Inflammatory macrophage (primary cell): ENCODE results near the gene MCTP2.
"Not testable (repeated sequence)": the region's sequence is repeated elsewhere in the genome, so short reads cannot be mapped to it uniquely, and the experiment has no call there.

Experiments used
- DNase-seq, 2 donors: peaks; one replicate each; pipeline ENCODE4 v3.0.0-alpha.2; 2020 to 2022

The MCTP2 gene

DNA sequence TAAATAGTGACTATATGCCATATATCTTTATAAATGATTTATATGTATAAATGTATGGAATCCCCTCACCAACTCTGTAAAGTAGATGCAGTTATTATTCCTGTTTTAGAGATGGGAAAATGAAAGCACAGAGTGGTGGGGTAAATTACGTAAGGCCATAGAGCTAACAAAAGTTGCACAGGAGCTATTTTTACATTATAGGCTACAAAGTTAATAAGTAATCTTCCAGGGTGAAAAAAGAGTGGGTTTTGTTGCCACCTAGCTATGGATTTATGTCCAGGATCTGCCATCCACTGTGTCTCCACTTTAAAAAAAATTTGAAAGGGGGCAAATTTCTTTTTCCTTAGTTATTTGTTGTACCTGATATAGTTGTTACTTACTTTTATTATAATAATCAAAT lies 235.7 kb downstream of the MCTP2 start:
- peak in 1 of 2 donors; percentile 2 for DNase-seq

- DNase-seq = no peak
Measured at GRCh38 chr15:94470492-94470891, 239.1 kb downstream of the MCTP2 start.

DNA sequence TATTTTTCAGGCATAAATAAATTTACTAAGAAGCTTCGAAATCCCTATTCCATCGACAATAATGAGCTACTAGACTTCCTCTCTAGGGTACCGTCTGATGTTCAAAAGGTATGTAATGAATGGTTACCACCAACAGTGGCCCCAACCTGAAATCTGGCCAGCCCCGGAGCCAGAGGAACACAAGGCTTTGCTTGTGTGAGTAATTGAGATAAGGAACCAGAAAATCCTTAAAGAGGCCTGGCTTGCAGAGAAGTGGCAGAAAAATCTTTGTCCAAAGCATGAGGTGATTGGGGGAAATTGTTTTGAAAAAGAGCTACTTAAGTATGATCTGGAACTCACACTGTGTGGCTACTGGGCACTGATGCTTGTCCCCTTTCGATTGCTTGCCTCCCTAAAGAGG lies 245.3 kb downstream of the MCTP2 start:
- DNase-seq = no peak

- DNase-seq = no peak
Measured at GRCh38 chr15:94477913-94478553, 246.7 kb downstream of the MCTP2 start.

DNA sequence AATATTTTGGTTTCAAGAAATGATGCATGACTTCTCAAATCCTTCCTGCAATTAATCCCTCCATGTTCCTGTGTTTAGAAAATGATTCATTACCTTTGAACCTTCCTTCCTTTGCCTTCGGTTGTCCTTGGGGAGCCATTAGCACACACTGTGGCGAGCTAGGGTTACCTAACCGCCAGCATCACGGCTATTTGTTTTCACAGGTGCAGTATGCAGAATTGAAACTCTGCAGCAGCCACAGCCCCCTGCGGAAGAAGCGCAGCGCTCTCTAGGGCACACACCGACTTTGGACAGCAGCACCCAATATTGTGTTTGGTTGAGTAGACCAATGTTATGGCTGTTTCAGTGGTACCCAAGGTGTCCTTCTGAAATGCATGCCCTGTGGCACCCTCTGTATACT lies 247.4 kb downstream of the MCTP2 start:
- no peak for DNase-seq

DNA sequence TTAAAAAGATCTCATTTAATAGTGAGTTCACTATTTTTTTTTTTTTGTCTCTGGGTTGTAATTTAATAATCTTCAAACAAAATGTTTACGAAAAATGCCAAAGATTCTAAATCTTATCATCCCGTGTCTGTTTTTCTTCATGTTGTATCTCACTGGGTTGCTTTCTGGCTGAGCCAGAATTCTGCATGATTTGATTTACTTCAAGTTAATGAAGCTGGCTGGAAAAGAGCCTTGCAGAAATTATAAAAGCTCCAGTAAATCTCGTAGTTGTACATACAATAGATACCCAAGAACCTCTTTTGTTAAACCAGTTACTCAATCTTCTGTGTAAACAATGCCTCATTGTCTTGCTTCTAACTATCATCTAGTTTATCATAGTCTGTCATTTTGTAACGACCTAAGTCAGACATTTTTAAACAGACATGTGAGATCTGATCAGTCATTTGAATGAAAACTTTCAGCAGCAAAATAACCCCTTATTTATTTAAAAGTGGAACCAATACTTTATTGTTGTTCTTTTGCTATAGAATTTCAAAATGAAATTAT lies 249.0 kb downstream of the MCTP2 start:
- DNase-seq = no peak

GRCh38 chr15:94485148-94485719 lies 253.9 kb downstream of the MCTP2 start:
- no peak for DNase-seq

- DNase-seq = no peak
Measured at GRCh38 chr15:94487635-94488034, 256.3 kb downstream of the MCTP2 start.

DNA sequence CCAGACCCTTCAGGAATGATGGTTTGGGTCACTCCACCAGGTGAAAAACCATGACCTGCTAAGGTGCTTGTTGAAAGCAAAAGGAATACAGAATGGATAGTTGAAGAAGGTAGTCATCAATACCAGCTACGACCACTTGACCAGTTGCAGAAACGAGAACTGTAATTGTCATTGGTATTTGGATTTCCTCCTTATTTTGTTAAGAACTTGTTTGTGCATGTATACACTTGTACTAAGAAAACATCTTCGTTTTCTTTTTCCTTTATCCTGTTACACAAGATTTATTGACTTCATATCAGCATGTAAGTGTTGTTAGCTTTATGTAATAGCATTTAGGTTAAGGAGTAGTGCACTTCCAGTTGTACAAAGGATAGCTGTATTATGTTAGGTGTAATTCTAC lies 261.8 kb downstream of the MCTP2 start:
- no peak for DNase-seq

DNA sequence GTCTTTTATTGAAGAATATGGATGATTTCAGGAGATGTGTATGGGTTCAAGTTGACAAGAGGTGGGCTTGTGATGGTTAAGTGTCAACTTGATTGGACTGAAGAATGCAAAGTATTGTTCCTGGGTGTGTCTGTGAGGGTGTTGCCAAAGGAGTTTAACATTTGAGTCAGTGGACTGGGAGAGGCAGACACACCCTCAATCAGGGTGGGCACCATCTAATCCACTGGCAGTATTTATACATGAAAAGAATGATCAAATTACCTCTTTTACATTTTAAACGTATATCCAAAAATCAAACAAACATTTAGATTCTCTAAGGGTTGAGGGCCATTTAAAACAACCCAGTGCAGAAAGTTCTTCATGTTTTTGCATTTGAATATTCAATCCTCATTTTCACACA lies 262.2 kb downstream of the MCTP2 start:
- DNase-seq = not testable (repeated sequence)

GRCh38 chr15:94494732-94495131 lies 263.4 kb downstream of the MCTP2 start:
- DNase-seq = no peak

DNA sequence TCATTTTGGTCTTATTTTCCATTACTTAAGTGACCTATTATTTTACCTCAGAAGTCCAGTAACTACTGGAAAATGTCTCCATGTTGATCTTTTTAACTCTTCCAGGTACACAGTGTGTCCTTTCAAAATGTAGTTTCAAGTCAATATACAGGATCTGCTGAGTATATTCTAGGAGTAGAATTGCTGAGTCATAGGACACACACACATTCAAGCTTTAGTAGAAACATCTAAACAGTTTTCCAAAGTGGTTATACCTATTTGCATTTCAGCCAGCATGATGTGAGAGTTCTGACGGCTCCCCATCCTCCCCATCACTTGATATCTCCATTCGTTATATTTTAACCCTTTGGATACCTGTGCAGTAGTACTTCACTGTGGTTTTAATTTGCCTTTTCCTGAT lies 271.9 kb downstream of the MCTP2 start:
- no peak for DNase-seq

- DNase-seq = peak; percentile 2 to 48
Measured at GRCh38 chr15:94509259-94509658, 277.9 kb downstream of the MCTP2 start.

- no peak for DNase-seq
Measured at GRCh38 chr15:94522125-94522524, 290.8 kb downstream of the MCTP2 start.

- DNase-seq = no peak
Measured at GRCh38 chr15:94523873-94524272, 292.5 kb downstream of the MCTP2 start.

- DNase-seq = no peak
Measured at GRCh38 chr15:94524565-94524964, 293.2 kb downstream of the MCTP2 start.

- no peak for DNase-seq
Measured at GRCh38 chr15:94526071-94526689, 294.8 kb downstream of the MCTP2 start.

DNA sequence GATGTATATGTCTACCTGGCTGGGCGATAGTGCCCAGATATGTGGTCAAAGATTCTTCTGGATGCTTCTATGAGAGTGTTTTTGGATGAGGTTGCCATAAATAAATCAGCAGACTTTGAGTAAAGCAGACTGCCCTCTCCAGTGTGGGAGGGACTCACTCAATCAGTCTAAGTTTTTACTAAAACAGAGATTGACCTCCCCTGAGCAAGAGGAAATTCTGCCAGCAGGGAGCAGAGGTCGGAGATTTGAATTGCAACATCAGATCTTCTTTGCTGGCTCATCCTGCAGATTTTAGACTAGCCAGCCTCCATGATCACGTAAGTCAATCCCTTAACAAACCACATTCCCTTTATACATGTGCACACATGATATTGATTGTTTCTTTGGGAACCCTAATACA lies 300.9 kb downstream of the MCTP2 start:
- no peak for DNase-seq
